Neural progenitor cell (in vitro differentiated cells): ENCODE data around the gene ASAP2. TPM values are rescaled to one million over a fixed set of nuclear protein-coding genes. Genes with fewer than 3 reads are reported as not detected.

Experiments
- DNase-seq: peaks from one replicate; pipeline ENCODE4 v3.0.0-alpha.2; 2016; ENCODE audit warnings: low spot score
- H2AFZ ChIP-seq: fragments of 200-600 bp; sonication (generic); replicated peaks from 2 replicates; pipeline ENCODE4 v1.6.1; 2016; ENCODE audit warnings: antibody characterized with exemption
- H3F3A ChIP-seq: fragments of 200-600 bp; sonication (generic); 2 replicates; pipeline ENCODE4 v1.6.1; 2016; ENCODE audit warnings: antibody characterized with exemption, low read depth
- H3K27ac ChIP-seq: fragments of 200-600 bp; sonication (generic); 2 replicates; pipeline ENCODE4 v1.5.1; 2016; ENCODE audit warnings: mild to moderate bottlenecking
- H3K27me3 ChIP-seq: fragments of 200-600 bp; sonication (generic); 2 replicates; pipeline ENCODE4 v1.6.1; 2016; ENCODE audit warnings: mild to moderate bottlenecking, moderate library complexity
- H3K36me3 ChIP-seq: fragments of 200-600 bp; sonication (generic); 2 replicates; pipeline ENCODE4 v1.5.1; 2016
- H3K4me1 ChIP-seq: fragments of 200-600 bp; sonication (generic); 2 replicates; pipeline ENCODE4 v1.6.1; 2016; ENCODE audit warnings: mixed run types
- H3K4me2 ChIP-seq: fragments of 200-600 bp; sonication (generic); 2 replicates; pipeline ENCODE4 v1.6.1; 2016
- H3K4me3 ChIP-seq: fragments of 200-600 bp; sonication (generic); 2 replicates; pipeline ENCODE4 v1.5.1; 2016
- H3K79me2 ChIP-seq: fragments of 200-600 bp; sonication (generic); 2 replicates; pipeline ENCODE4 v1.6.1; 2016; ENCODE audit warnings: low read depth
- H3K9ac ChIP-seq: fragments of 200-600 bp; sonication (generic); 2 replicates; pipeline ENCODE4 v1.6.1; 2016
- H3K9me3 ChIP-seq: fragments of 200-600 bp; sonication (generic); 2 replicates; pipeline ENCODE4 v1.5.1; 2016; ENCODE audit warnings: low read depth
- H4K20me1 ChIP-seq: fragments of 200-600 bp; sonication (generic); 2 replicates; pipeline ENCODE4 v1.6.1; 2016; ENCODE audit warnings: low read depth
- H3K27ac Mint-ChIP-seq: 3 replicates; pipeline ENCODE4 v1.8.0; 2021; ENCODE audit warnings: mixed read lengths
- H3K27me3 Mint-ChIP-seq: 2 replicates; pipeline ENCODE4 v1.8.0; 2022; ENCODE audit warnings: low read depth, mild to moderate bottlenecking, inconsistent platforms, moderate library complexity, mixed read lengths; ENCODE audit not compliant: insufficient read depth
- H3K36me3 Mint-ChIP-seq: 3 replicates; pipeline ENCODE4 v1.8.0; 2021; ENCODE audit warnings: mixed read lengths
- H3K4me1 Mint-ChIP-seq: 3 replicates; pipeline ENCODE4 v1.8.0; 2021; ENCODE audit warnings: mixed read lengths
- H3K4me3 Mint-ChIP-seq: 3 replicates; pipeline ENCODE4 v1.8.0; 2021; ENCODE audit warnings: mild to moderate bottlenecking, moderate library complexity, mixed read lengths
- H3K9me3 Mint-ChIP-seq: 3 replicates; pipeline ENCODE4 v1.8.0; 2020; ENCODE audit warnings: mixed read lengths
- EZH2 ChIP-seq: fragments of 200-600 bp; sonication (generic); IDR thresholded peaks from 2 replicates; pipeline ENCODE4 v1.6.1; 2017; ENCODE audit warnings: antibody characterized with exemption, mild to moderate bottlenecking, moderate library complexity
- EZH2phosphoT487 ChIP-seq: fragments of 200-600 bp; sonication (generic); IDR thresholded peaks from 2 replicates; pipeline ENCODE4 v1.6.1; 2017; ENCODE audit warnings: antibody characterized with exemption
- total RNA-seq: library from RNA; depleted of rRNA; stranded (reverse); fragments of >200 nt; gene quantifications from 2 replicates; pipeline ENCODE4 v1.2.3, GENCODE V29; 2015; ENCODE audit warnings: low replicate concordance
- TF ChIP-seq, protein P1 (sequence below): fragments of 200-600 bp; sonication (generic); IDR thresholded peaks from 2 replicates; pipeline ENCODE4 v1.5.1; 2017; ENCODE audit warnings: antibody characterized with exemption, mild to moderate bottlenecking

ASAP2 gene
- total RNA-seq, 1 donor from 2014 or later, result 31.7 TPM

DNA sequence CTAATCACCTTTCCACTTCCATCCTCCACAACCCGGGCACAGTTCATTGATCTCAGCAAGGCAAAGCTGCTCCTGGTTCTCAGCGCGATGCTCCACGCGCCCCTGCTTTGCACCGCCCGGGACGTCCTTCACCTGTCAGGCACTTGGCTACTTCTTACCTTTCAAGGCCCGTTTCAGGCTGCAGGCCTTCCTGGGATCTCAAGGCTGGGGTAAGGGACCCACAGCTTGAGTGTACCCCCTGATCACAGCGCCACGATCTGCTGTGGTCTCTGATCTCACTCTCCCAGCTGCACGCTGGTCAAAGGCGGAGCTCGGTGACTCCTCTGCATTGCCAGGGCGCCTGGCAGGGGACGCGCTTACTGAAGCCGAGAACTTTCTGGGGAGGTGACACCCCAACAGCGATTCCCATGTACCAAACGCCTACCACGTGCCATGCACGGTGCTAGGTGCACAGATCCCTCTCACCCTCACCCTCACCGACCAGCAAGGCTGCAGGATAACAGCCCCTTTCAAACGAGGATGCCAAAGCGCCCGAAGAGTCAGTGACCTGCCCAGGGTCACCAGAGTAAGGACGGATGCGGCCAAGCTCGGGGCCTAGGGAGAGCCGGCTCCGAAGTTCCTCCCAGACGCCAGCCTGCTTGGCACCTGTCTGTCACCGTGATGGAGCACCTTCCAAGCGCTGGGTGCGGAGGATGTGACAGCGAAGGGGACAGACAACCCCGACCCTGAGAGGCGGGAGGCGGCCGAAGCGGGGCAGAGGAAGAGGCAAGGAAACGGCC is 215.9 kb downstream of the ASAP2 start:
- H3K79me2 ChIP-seq, result peaks cover 49% of the 10 kb centered on the region
- H3K4me3 ChIP-seq, result peak overlapping the region; percentile 73
- TF ChIP-seq EZH2 (no peak), EZH2phosphoT487 (peak; percentile 28)
- TF ChIP-seq, protein P1, sequence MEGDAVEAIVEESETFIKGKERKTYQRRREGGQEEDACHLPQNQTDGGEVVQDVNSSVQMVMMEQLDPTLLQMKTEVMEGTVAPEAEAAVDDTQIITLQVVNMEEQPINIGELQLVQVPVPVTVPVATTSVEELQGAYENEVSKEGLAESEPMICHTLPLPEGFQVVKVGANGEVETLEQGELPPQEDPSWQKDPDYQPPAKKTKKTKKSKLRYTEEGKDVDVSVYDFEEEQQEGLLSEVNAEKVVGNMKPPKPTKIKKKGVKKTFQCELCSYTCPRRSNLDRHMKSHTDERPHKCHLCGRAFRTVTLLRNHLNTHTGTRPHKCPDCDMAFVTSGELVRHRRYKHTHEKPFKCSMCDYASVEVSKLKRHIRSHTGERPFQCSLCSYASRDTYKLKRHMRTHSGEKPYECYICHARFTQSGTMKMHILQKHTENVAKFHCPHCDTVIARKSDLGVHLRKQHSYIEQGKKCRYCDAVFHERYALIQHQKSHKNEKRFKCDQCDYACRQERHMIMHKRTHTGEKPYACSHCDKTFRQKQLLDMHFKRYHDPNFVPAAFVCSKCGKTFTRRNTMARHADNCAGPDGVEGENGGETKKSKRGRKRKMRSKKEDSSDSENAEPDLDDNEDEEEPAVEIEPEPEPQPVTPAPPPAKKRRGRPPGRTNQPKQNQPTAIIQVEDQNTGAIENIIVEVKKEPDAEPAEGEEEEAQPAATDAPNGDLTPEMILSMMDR, result no peak
- H3K9me3 ChIP-seq, result no peaks in the 10 kb centered on the region
- H3K27ac ChIP-seq, result no peak overlapping the region
- Mint-ChIP-seq H3K9me3 (no peaks in the 10 kb centered on the region), H3K4me1 (peaks cover 14% of the 10 kb centered on the region), H3K27me3 (peaks cover 4% of the 10 kb centered on the region), H3K36me3 (peaks cover 2% of the 10 kb centered on the region), H3K27ac (peak overlapping the region; percentile 42), H3K4me3 (peak overlapping the region; percentile 94)
- peaks cover 12% of the 10 kb centered on the region for H4K20me1 ChIP-seq
- no peaks in the 10 kb centered on the region for H3K27me3 ChIP-seq
- peak overlapping the region; percentile 43 for H3K9ac ChIP-seq
- peak overlapping the region; percentile 97 for H3K4me2 ChIP-seq
- peaks cover 5% of the 10 kb centered on the region for H3F3A ChIP-seq
- H3K36me3 ChIP-seq, result no peaks in the 10 kb centered on the region
- H3K4me1 ChIP-seq, result peaks cover 11% of the 10 kb centered on the region
- peak; percentile 47 for DNase-seq
- H2AFZ ChIP-seq, result peak overlapping the region; percentile 90

DNA sequence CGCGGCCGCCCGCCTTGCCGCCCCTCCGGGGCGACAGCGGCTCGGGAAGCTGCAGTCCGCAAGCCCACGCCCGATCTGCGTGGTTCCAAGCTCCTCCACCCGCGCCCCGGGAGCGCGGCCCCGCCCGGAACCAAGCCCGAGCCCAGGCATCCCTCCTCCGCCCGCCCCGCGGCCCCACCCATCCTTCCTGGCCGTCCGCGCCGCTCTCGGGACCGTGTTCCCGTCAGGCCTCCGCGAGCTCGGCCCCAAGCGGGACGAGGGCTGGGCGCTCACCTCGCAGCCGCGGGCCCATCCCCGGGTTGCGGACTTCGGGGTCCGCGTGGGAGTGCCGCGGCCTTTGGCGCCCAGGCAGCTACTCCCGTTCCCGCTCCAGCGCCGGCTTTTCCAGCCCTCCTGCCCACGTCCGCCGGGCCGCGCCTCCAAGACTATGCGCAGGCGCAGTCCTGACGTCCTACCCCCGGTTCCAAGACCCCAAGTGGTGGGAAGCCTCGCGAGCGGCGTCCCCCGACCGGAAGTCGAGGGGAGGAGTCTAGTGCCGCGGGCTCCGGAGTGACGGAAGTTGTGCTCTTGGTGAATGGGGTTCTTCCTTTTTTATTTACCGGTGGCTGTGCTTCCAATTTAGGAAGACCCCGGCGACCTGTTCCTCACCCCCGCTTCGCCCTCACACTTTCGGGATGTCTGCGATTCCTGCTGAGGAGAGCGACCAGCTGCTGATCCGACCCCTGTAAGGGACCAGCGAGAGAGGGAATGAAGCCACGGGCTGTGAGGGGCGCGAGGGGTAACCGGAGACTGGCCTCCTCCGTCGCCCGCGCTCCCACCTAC is 216.7 kb downstream of the ASAP2 start, which contains the start of the genes CPSF3 and ITGB1BP1:
Gene CPSF3, plus strand, starts transcription at position 555 of the 822 bp plus-strand sequence. Its CDS starts 120 bp downstream, at position 675.
Gene ITGB1BP1, minus strand, starts transcription at position 429 of the 822 bp plus-strand sequence. CDS start 4,831 bp downstream, outside the sequence.
- Histone ChIP-seq H3K9me3 (no peaks in the 10 kb centered on the region), H3K4me3 (peak within 1 kb of the TSS; percentile 73), H3K9ac (peak within 1 kb of the TSS; percentile 86), H3K4me2 (peak within 1 kb of the TSS; percentile 97), H2AFZ (peak within 1 kb of the TSS; percentile 90), H3K36me3 (no peaks in the 10 kb centered on the region), H3K27ac (peak within 1 kb of the TSS; percentile 79), H3K4me1 (peaks cover 11% of the 10 kb centered on the region), H3K79me2 (peaks cover 52% of the 10 kb centered on the region), H3F3A (peaks cover 5% of the 10 kb centered on the region), H3K27me3 (no peaks in the 10 kb centered on the region), H4K20me1 (peaks cover 12% of the 10 kb centered on the region)
- H3K4me1 Mint-ChIP-seq, result peaks cover 14% of the 10 kb centered on the region
- peak within 1 kb of the TSS; percentile 42 for H3K27ac Mint-ChIP-seq
- peak; percentile 100 for DNase-seq
- H3K9me3 Mint-ChIP-seq, result no peaks in the 10 kb centered on the region
- TF ChIP-seq, protein P1, result no peak
- TF ChIP-seq EZH2, result peak; percentile 58
- peak; percentile 40 for TF ChIP-seq EZH2phosphoT487
- H3K36me3 Mint-ChIP-seq, result no peaks in the 10 kb centered on the region
- H3K27me3 Mint-ChIP-seq, result peaks cover 4% of the 10 kb centered on the region
- H3K4me3 Mint-ChIP-seq, result peak within 1 kb of the TSS; percentile 94

DNA sequence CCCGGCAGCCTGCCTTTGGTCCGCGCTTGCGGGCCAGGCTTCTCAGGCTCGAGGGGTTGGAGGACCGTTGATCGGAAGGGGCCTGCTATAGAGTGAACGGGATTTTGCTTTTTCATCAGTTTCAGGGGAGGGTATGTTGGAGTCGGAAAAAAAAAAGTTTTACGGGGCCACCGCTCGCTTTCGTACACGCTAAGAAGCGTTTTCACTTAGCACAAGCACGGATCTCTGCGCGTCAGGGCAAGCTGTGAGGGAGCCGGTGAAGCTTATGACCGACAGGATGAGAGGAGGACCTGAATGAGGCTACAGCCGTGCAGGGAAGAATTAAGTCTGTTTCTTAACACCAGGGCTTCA is 217.3 kb downstream of the ASAP2 start:
- Mint-ChIP-seq H3K4me3 (no peak overlapping the region), H3K9me3 (no peaks in the 10 kb centered on the region), H3K4me1 (peaks cover 14% of the 10 kb centered on the region), H3K27me3 (peaks cover 4% of the 10 kb centered on the region), H3K27ac (no peak overlapping the region), H3K36me3 (peaks cover 2% of the 10 kb centered on the region)
- Histone ChIP-seq H3K36me3 (no peaks in the 10 kb centered on the region), H3K4me2 (peak overlapping the region; percentile 86), H3K9ac (peak overlapping the region; percentile 86), H3K9me3 (no peaks in the 10 kb centered on the region), H2AFZ (peak overlapping the region; percentile 80), H4K20me1 (peaks cover 12% of the 10 kb centered on the region), H3F3A (peaks cover 5% of the 10 kb centered on the region), H3K79me2 (peaks cover 56% of the 10 kb centered on the region), H3K4me1 (peaks cover 11% of the 10 kb centered on the region), H3K4me3 (peak overlapping the region; percentile 73), H3K27me3 (no peaks in the 10 kb centered on the region), H3K27ac (peak overlapping the region; percentile 79)
- TF ChIP-seq EZH2 (no peak), EZH2phosphoT487 (no peak)
- TF ChIP-seq, protein P1, result no peak
- no peak for DNase-seq
